Measurements from ENCODE around the gene HERPUD1. TPM values are rescaled to one million over a fixed set of nuclear protein-coding genes. Genes with fewer than 3 reads are reported as not detected.

The HERPUD1 gene
- polyA plus RNA-seq, 1 of the 3 experiments (the other 2 are of a cell fraction) = 46.3 TPM

DNA sequence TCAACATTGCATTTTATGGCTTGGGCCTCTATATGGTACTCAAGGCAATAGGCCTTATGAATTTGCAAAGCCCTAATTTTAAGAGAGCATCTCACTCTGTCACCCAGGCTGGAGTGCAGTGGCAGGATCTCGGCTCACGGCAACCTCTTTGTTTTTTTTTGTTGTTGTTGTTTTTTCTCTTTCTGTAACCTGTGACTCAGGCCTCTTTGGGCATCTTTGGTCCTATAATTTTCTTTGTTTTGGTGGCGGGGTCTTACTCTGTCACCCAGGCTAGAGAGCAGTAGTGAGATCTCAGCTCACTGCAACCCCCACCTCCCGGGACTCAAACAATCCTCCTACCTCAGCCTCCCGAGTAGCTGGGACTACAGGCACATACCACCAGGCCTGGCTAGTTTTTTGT, 21.8 kb upstream of the HERPUD1 start (continued):
- TF ChIP-seq NFIC (IDR thresholded peaks at IDR 0.05; ENCODE audit: borderline replicate concordance) = no peak
- no peak for TF ChIP-seq SIN3A (IDR thresholded peaks at IDR 0.05; ENCODE audit: borderline replicate concordance, low read depth, low read length)
- no peak for TF ChIP-seq TAF1 (IDR thresholded peaks at IDR 0.05; ENCODE audit: borderline replicate concordance, low read depth, low read length)
- TF ChIP-seq RAD21 (IDR thresholded peaks at IDR 0.05; ENCODE audit: low read length) = no peak
- TF ChIP-seq FOXM1 (IDR thresholded peaks at IDR 0.05; ENCODE audit: low read depth) = no peak

DNA sequence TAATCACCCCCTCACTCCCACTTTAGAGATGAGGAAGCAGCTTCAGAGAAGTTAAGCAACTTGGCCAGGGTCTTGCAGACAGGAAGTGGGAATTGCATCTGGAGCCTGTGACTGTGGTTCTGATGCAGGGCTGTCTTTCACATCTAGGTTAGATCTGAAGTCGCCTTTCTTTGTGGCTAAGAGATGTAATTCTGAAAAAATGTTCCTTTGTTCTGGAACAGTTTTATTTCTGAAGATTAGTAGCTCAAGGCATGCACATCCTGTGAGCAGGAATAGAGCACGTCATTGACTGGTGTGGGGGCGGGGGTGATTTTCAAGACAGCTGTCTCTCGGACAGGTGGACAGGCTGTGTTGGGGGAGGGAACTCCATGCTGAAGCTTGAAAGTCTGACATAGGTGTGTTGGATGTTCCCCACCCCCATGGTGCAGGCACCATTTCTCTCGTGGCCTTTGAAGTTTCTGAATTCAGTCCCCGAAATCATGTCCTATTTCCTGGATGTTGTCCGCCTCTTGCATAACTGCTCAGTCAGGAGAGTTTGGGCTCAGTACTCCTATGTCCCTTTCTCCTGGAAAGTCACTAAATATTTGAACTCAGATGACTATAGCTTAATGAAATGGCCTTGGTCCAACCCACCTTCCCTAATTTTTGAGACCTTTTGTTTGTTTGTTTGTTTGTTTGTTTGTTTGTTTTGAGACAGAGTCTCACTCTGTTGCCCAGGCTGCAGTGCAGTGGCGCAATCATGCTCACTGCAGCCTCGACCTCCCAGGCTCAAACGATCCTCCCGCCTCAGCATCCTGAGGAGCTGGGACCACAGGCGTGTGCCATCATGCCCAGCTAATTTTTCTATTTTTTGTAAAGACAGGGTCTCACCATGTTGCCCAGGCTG, 21.0 kb upstream of the HERPUD1 start:
- H3K9me2 ChIP-seq = no peaks in the 10 kb centered on the region
- H3K36me3 ChIP-seq (replicated peaks in 1 of 2; ENCODE audit: control insufficient read depth in 1 of 2, insufficient read depth in 2 of 2, low read length in 1 of 2) = no peaks in the 10 kb centered on the region
- no peaks in the 10 kb centered on the region for H4K20me1 ChIP-seq (ENCODE audit: insufficient read depth)
- no peak overlapping the region for H3K4me3 ChIP-seq (ENCODE audit: low read depth in 2 of 2, low read length in 1 of 2)
- H3K27ac ChIP-seq (ENCODE audit: low read depth in 2 of 2, low read length in 1 of 2) = peak overlapping the region in 1 of 2 experiments; percentile 48; a peak in 2 of 4 replicates
- H3K27me3 ChIP-seq (ENCODE audit: insufficient read depth) = no peaks in the 10 kb centered on the region
- H3K9ac ChIP-seq = peak overlapping the region; percentile 18; the same call in 1 of the 2 replicates
- TF ChIP-seq, protein P1, sequence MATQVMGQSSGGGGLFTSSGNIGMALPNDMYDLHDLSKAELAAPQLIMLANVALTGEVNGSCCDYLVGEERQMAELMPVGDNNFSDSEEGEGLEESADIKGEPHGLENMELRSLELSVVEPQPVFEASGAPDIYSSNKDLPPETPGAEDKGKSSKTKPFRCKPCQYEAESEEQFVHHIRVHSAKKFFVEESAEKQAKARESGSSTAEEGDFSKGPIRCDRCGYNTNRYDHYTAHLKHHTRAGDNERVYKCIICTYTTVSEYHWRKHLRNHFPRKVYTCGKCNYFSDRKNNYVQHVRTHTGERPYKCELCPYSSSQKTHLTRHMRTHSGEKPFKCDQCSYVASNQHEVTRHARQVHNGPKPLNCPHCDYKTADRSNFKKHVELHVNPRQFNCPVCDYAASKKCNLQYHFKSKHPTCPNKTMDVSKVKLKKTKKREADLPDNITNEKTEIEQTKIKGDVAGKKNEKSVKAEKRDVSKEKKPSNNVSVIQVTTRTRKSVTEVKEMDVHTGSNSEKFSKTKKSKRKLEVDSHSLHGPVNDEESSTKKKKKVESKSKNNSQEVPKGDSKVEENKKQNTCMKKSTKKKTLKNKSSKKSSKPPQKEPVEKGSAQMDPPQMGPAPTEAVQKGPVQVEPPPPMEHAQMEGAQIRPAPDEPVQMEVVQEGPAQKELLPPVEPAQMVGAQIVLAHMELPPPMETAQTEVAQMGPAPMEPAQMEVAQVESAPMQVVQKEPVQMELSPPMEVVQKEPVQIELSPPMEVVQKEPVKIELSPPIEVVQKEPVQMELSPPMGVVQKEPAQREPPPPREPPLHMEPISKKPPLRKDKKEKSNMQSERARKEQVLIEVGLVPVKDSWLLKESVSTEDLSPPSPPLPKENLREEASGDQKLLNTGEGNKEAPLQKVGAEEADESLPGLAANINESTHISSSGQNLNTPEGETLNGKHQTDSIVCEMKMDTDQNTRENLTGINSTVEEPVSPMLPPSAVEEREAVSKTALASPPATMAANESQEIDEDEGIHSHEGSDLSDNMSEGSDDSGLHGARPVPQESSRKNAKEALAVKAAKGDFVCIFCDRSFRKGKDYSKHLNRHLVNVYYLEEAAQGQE (IDR thresholded peaks at IDR 0.05; ENCODE audit: low read depth, low read length) = no peak
- TF ChIP-seq, protein P2, sequence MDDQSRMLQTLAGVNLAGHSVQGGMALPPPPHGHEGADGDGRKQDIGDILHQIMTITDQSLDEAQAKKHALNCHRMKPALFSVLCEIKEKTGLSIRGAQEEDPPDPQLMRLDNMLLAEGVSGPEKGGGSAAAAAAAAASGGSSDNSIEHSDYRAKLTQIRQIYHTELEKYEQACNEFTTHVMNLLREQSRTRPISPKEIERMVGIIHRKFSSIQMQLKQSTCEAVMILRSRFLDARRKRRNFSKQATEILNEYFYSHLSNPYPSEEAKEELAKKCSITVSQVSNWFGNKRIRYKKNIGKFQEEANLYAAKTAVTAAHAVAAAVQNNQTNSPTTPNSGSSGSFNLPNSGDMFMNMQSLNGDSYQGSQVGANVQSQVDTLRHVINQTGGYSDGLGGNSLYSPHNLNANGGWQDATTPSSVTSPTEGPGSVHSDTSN (IDR thresholded peaks at IDR 0.05) = 0 out of 2 replicates have a peak, but pooled peaks have one; percentile 5
- TF ChIP-seq GABPA (IDR thresholded peaks at IDR 0.05; ENCODE audit: low read depth) (no peak), RCOR1 (IDR thresholded peaks at IDR 0.05; ENCODE audit: low read length) (no peak)
- WGBS (ENCODE audit: low lambda C conversion rate) = 83% methylated on average over 12 of the region's 12 CpGs
- H2AFZ ChIP-seq (ENCODE audit: low read depth) = peak overlapping the region; percentile 45; the same call in 1 of the 2 replicates
- H3F3A ChIP-seq (replicated peaks; ENCODE audit: insufficient read depth) = no peaks in the 10 kb centered on the region
- CTCF ChIA-PET = no interaction called here
- no peak for DNase-seq
- no peaks in the 10 kb centered on the region for H3K9me3 ChIP-seq
- H3K79me2 ChIP-seq (ENCODE audit: insufficient read depth) = no peaks in the 10 kb centered on the region
- no peak overlapping the region for H3K4me2 ChIP-seq
- peaks cover 0 to 20% of the 10 kb centered on the region in 2 experiments; a peak in 2 of 4 replicates for H3K4me1 ChIP-seq (ENCODE audit: control insufficient read depth in 1 of 2, insufficient read depth in 2 of 2, low read depth in 1 of 2, low read length in 1 of 2)
- POLR2A ChIA-PET = interaction anchor here (0.9 to 1.4 kb wide), 2 partner anchors 21 to 22 kb away, joined by 3 to 6 read pairs; partner anchors contain the start of gene HERPUD1

Data from SK-N-SH (cell line).